Activated T-cell treated with anti-CD3 and anti-CD28 coated beads, Interleukin-2, amount 50 U/mL, for 4 hours (primary cell): ENCODE data around the gene SH3BGR. TPM values are rescaled to one million over a fixed set of nuclear protein-coding genes. Genes with fewer than 3 reads are reported as not detected.

Source experiments
- ATAC-seq, 2 donors: fragments of 200-7000 bp; cut with Tn5 transposase; one replicate each; pipeline ENCODE4 v1.10.0; 2021
- DNase-seq: peaks from one replicate; pipeline ENCODE4 v3.0.0-alpha.2; 2020
- H3K27me3 Mint-ChIP-seq: one replicate; pipeline ENCODE4 v1.8.0; 2021; ENCODE audit warnings: low read depth, mixed read lengths
- H3K36me3 Mint-ChIP-seq: one replicate; pipeline ENCODE4 v1.8.0; 2022; ENCODE audit warnings: mixed read lengths; ENCODE audit not compliant: insufficient read depth
- H3K4me1 Mint-ChIP-seq: one replicate; pipeline ENCODE4 v1.8.0; 2021; ENCODE audit warnings: low read depth, mixed read lengths
- H3K4me3 Mint-ChIP-seq: one replicate; pipeline ENCODE4 v1.8.0; 2021; ENCODE audit warnings: mild to moderate bottlenecking, moderate library complexity, mixed read lengths
- H3K9me3 Mint-ChIP-seq: one replicate; pipeline ENCODE4 v1.8.0; 2021; ENCODE audit warnings: mixed read lengths
- total RNA-seq, 3 donors: library from RNA; stranded (reverse); gene quantifications; one replicate each; pipeline ENCODE4 v1.2.1, GENCODE V29; 2021

SH3BGR gene
- total RNA-seq, 3 donors from 2014 or later = 2.0 to 2.5 (median 2.1) TPM

DNA sequence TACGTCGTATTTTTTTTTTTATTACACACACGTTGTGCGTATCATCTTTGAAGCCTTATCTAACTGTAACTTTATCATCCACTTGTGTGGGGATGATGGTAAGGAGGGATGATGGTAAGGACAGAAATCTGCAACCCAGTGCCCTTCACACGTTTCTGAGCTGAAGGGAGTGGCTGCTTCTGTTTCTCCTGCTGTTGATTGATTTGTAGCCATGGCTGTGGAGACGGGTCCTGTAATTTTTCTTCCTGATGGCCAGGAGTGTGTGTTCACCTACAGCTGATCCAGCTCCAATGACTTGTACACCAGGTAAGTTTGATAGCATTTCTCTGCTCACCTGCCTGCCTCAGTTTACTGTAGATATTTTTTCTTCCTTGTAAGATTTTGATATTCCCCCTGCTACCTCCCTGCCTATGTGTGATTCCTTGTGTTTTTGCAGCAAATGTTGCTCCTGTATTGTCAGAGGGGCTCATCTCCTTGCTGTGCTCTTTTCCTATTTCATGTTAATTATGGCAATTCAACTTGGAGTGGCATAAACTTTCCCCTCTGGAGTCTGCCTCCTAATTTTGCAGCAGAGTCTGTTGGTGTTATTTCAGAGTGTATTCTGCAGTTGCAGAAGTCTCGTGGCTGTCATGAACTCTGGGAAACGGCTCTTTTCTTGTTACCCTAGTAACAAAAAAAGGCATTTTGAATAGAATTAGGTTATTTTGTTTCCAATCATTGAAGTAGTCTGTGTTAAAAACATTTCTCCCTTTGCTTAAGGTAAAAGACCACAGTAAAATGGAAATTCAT, 64.1 kb downstream of the SH3BGR start:
- Mint-ChIP-seq H3K9me3 (no peaks in the 10 kb centered on the region), H3K4me3 (no peak overlapping the region), H3K4me1 (no peaks in the 10 kb centered on the region), H3K36me3 (no peaks in the 10 kb centered on the region), H3K27me3 (peaks cover 4% of the 10 kb centered on the region)
- DNase-seq (no peak), ATAC-seq (no peak)

DNA sequence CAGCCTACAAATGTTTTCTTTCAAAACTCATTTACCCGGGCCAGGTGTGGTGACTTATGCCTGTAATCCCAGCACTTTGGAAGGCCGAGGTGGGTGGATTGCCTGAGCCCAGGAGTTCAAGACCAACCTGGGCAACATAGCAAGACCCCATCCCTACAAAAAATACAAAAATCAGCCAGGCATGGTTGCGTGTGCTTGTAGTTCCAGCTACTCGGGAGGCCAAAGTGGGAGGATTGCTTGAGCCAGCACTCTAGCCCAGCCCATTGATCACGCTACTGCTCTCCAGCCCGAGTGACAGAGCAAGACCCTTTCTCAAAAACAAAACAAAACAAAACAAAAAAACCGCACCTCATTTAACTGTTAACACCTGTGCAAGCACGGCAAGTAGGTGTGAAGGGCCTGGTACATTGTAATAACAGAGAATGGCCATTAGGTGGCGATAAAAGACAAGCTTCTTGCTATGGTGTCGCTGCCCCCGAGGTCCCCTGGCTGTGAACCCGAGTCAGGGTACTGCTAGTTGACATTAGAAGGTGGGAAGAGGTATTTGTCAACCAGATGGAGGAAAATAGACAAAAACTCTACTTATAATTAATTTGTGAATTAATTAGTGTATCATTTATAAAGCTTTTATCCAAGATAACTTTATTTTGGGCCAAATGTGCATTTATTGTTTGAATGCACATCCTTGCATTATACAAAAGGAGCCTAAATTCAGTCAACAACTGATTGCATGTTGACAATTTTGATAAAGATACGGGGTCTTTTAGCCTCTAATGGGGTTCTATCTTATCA, 66.5 kb downstream of the SH3BGR start:
- peak; percentile 29 for DNase-seq
- no peaks in the 10 kb centered on the region for H3K4me1 Mint-ChIP-seq
- H3K4me3 Mint-ChIP-seq = no peak overlapping the region
- H3K9me3 Mint-ChIP-seq = no peaks in the 10 kb centered on the region
- H3K27me3 Mint-ChIP-seq = peaks cover 4% of the 10 kb centered on the region
- H3K36me3 Mint-ChIP-seq = no peaks in the 10 kb centered on the region
- ATAC-seq = peak; percentile 60 to 67

DNA sequence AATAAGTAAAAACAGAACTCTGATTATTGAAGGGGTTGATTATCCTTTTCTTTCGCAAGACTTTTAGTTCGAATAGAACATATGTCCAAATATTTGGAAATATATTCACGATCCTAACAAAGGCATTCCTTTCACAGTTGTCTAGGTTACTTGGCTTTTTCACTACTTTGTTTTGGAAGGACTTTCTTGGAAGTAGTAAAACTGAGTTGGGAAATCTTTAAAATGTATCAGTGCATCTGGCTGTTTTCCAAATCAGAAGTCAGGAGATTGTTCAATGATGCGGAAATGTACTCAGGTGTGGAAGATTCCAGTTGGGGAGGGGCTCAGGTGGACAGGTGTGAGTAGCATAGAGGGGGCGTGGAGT, 67.1 kb downstream of the SH3BGR start:
- H3K27me3 Mint-ChIP-seq = peaks cover 4% of the 10 kb centered on the region
- no peaks in the 10 kb centered on the region for H3K36me3 Mint-ChIP-seq
- ATAC-seq (no peak), DNase-seq (no peak)
- H3K4me3 Mint-ChIP-seq = no peak overlapping the region
- no peaks in the 10 kb centered on the region for H3K9me3 Mint-ChIP-seq
- H3K4me1 Mint-ChIP-seq = no peaks in the 10 kb centered on the region

DNA sequence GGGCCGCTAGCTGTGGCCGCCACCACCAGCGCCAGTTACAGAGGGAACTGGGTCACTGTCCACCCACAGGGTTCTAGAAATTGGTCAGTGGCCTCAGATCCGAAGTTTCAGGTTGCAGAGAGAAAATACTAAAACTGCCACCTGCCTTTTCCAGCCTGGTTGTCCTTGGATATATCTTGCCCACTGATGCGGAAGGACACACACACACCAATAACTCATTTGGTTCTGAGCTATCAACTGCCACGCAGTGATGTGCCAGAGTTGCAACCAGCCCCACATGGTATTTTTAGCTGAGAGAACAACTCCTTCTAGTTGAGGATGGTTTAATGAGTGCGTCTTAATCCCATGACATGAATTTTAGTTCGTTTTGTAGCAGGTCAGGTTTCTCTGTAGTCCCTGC, 68.1 kb downstream of the SH3BGR start:
- H3K9me3 Mint-ChIP-seq = no peaks in the 10 kb centered on the region
- ATAC-seq = no peak
- no peak overlapping the region for H3K4me3 Mint-ChIP-seq
- peaks cover 4% of the 10 kb centered on the region for H3K27me3 Mint-ChIP-seq
- no peaks in the 10 kb centered on the region for H3K4me1 Mint-ChIP-seq
- no peaks in the 10 kb centered on the region for H3K36me3 Mint-ChIP-seq
- no peak for DNase-seq

DNA sequence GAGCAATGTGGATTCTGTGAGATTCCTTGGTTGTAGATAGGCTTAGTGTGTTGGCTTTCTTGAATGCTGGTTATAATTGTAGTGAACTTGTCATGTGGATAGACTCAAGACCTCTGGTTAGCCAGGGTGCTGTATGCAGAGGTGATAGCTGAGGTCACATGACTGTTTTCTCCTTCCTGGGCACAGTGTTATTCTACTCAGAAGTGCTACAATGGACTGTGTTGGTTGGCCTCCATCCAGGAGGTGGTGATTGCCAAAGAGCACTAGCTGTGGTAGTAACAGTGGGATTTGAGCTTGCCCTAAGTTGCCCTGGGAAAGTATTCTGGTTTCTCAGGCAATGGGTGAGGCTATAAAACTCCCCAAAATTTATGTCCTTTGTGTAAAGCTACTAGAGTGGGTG, 71.6 kb downstream of the SH3BGR start:
- no peaks in the 10 kb centered on the region for H3K36me3 Mint-ChIP-seq
- DNase-seq (no peak), ATAC-seq (no peak)
- H3K27me3 Mint-ChIP-seq = peaks cover 15% of the 10 kb centered on the region
- H3K4me3 Mint-ChIP-seq = no peak overlapping the region
- no peaks in the 10 kb centered on the region for H3K4me1 Mint-ChIP-seq
- H3K9me3 Mint-ChIP-seq = no peaks in the 10 kb centered on the region

DNA sequence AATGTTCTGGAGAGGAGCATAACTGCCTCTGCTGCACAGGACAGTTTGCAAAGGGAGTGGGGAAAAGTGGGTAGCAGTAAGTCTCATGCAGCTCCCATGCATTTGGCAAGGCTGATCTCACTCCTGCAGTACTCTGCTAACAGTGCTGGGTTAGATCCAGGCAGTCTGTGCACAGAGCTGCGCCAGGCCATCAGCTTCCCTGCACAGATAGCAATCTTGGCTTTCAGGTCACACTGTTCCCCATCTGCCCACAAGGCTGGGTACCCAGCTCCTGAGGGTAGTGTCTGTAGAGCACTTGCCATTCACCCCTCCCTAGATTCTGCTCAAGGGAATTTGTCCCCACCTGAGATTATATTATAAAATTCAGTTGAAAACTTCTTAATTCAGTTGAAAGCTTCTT, 72.1 kb downstream of the SH3BGR start:
- Mint-ChIP-seq H3K27me3 (peaks cover 14% of the 10 kb centered on the region), H3K36me3 (no peaks in the 10 kb centered on the region), H3K4me1 (no peaks in the 10 kb centered on the region), H3K4me3 (no peak overlapping the region), H3K9me3 (no peaks in the 10 kb centered on the region)
- ATAC-seq (no peak), DNase-seq (no peak)

DNA sequence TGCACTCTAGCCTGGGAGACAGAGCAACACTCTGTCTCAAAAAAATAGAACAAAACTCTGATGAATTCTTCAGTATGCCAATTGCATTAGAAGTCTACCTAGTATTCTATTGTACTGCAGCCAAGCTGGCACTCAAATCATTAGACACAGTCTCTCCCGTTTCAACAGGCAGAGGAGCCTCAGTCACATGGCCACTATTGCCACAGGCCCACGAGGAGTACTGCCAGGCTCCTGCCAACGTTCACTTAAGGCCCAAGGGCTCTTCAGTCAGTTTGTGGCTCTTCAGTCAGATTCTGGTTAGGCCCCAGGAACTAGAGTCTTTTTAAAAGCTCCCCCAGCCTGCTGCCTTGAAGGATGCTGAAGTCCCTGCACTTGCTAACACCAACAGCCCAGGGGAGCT, 73.4 kb downstream of the SH3BGR start:
- H3K4me1 Mint-ChIP-seq = no peaks in the 10 kb centered on the region

DNA sequence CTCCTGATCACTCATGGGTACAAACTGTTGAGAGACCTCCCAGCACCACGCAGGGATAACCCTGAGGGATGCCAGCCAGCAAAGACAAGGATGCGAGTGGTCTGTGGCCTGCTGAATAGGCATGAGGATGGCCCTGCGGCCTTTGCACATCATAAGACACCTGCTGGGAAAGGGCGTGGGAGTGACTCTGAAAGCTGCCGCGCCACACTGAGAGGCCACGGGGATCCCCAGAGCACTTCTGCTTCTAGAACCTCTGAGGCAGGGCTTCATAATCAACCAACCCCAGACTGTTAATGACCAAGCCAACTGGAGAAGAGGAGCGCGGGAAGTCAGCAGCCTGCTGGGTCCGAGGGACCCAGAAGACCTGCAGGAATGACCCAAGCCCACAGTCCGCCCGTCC, 73.8 kb downstream of the SH3BGR start:
- Mint-ChIP-seq H3K27me3 (peaks cover 16% of the 10 kb centered on the region), H3K4me1 (no peaks in the 10 kb centered on the region), H3K9me3 (no peaks in the 10 kb centered on the region), H3K4me3 (no peak overlapping the region), H3K36me3 (no peaks in the 10 kb centered on the region)
- ATAC-seq (no peak), DNase-seq (no peak)

More for the DNA sequence above, 73.4 kb downstream of the SH3BGR start:
- DNase-seq = no peak
- no peak for ATAC-seq
- Mint-ChIP-seq H3K9me3 (no peaks in the 10 kb centered on the region), H3K36me3 (no peaks in the 10 kb centered on the region), H3K27me3 (peaks cover 16% of the 10 kb centered on the region), H3K4me3 (no peak overlapping the region)

DNA sequence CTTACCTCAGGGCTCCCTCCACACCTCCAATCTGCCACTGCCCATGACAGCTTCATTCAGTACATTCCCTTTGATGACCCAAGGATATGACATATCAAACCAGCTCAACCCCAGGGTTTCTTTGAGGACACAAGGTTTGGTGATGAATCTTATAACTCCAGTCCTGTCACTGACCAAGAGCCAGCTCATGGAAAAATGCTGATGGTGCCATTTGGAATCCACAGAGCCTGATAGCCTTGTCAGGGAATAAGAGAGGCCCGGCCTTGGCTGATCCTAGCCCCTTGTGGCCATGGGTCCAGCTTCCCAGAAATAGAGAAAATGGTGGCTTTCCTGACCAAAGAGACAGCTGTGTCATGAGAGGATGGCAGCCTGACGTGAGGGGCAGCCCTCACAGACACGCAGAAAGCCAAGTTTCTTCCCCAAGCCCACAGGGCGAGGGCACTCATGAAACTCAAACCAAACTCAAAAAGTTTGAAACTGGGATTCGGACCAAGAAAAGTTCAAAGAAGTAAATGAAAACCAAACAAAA, 75.4 kb downstream of the SH3BGR start:
- Mint-ChIP-seq H3K9me3 (no peaks in the 10 kb centered on the region), H3K27me3 (peaks cover 18% of the 10 kb centered on the region), H3K4me3 (no peak overlapping the region), H3K36me3 (no peaks in the 10 kb centered on the region), H3K4me1 (no peaks in the 10 kb centered on the region)
- no peak for ATAC-seq
- no peak for DNase-seq

DNA sequence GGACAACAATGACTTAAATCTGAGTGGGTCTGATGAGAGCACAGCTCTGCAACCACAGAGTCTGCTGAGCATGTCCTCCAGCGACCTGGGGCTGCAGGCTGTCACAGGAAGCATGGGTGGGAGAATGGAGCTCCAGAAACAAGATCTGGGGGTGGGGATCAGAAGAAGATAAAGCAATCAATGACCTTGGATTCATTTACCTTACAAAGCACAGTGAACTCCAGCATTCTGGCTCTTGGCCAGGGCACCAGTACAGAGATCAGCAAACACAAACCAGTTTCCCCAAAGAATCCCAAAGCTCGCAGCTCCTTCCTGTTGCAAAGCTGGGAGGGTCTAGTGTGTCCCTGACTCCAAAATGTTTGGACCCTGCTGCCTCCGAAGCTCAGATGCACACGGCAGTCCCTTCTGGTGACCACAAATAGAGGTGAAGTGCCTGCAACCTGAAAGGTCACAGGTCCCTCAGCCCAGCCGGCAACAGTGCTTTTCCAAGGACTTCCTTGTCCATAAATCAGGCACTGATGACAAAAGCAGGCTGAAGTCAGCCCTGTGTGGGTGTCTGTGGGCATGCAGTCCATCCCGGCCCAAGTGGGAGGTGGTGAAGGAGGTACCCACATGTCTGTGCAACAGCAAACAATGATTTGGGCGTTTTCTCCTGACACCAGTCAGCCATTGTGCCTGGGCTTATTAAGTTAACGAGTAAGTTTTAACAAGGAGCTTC, 76.1 kb downstream of the SH3BGR start:
- H3K36me3 Mint-ChIP-seq = no peaks in the 10 kb centered on the region
- DNase-seq (no peak), ATAC-seq (no peak)
- H3K4me3 Mint-ChIP-seq = no peak overlapping the region
- H3K9me3 Mint-ChIP-seq = no peaks in the 10 kb centered on the region
- peaks cover 18% of the 10 kb centered on the region for H3K27me3 Mint-ChIP-seq
- no peaks in the 10 kb centered on the region for H3K4me1 Mint-ChIP-seq

DNA sequence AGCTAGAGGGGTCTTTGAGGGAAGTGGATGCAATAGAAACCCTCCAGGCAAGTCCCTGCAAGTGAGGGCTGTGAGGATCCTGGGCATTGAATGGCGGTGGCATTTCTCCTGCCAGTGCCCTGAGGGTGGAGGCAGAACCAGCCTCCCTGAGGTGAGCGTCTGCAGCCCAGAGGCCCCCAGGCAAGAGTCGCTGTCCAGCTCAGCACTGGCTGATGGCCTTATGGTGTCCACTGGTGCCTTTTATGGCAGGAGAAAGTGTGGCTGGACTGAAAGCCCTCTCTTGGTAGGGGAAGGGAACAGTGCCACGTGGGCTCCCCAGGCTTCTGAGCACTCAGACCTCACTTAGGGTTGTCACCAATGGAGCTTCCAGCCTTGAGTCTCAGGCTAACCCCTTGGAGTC, 77.3 kb downstream of the SH3BGR start:
- H3K27me3 Mint-ChIP-seq = peaks cover 18% of the 10 kb centered on the region
- no peak for ATAC-seq
- H3K4me1 Mint-ChIP-seq = no peaks in the 10 kb centered on the region
- no peaks in the 10 kb centered on the region for H3K36me3 Mint-ChIP-seq
- H3K9me3 Mint-ChIP-seq = no peaks in the 10 kb centered on the region
- no peak overlapping the region for H3K4me3 Mint-ChIP-seq
- DNase-seq = no peak

DNA sequence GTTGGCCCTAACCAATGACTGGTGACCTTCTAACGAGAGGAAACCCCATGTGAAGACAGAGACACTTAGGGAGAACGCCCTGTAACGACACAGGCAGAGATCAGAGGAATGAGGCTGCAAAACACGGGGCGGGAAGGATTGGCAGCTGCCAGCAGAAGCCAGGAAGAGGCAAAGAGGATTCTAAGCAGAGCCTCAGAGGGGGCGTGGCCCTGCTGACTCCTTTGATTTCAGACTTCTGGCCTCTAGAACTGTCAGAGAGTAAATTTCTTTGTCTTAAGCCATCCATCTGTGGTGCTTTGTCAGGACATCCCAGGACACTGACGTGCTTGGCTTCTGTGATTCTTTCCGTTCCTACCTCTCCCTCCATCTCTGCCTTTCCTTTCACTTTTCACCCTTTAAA, 79.3 kb downstream of the SH3BGR start:
- ATAC-seq (no peak), DNase-seq (no peak)
- Mint-ChIP-seq H3K9me3 (no peaks in the 10 kb centered on the region), H3K4me1 (no peaks in the 10 kb centered on the region), H3K27me3 (peaks cover 29% of the 10 kb centered on the region), H3K4me3 (no peak overlapping the region), H3K36me3 (no peaks in the 10 kb centered on the region)

DNA sequence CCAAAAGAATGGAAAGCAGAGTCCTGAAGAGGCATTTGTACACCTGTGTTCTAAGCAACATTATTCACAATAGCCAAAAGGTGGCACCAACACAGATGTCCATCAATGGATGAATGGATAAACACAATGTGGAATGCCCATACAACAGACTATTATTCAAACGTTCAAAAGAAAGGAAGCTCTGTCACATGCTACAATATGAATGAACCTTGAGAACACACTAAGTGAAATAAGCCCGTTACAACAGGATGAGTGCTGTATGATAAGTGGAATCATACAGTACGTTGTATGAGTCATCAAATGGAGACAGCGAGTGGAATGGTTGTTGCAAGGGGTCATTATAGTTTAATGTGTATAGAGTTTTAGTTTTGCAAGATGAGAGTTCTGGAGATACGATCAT, 80.1 kb downstream of the SH3BGR start:
- no peaks in the 10 kb centered on the region for H3K9me3 Mint-ChIP-seq
- H3K27me3 Mint-ChIP-seq = peaks cover 25% of the 10 kb centered on the region
- no peak for ATAC-seq
- H3K36me3 Mint-ChIP-seq = no peaks in the 10 kb centered on the region
- DNase-seq = no peak
- no peak overlapping the region for H3K4me3 Mint-ChIP-seq
- H3K4me1 Mint-ChIP-seq = no peaks in the 10 kb centered on the region

DNA sequence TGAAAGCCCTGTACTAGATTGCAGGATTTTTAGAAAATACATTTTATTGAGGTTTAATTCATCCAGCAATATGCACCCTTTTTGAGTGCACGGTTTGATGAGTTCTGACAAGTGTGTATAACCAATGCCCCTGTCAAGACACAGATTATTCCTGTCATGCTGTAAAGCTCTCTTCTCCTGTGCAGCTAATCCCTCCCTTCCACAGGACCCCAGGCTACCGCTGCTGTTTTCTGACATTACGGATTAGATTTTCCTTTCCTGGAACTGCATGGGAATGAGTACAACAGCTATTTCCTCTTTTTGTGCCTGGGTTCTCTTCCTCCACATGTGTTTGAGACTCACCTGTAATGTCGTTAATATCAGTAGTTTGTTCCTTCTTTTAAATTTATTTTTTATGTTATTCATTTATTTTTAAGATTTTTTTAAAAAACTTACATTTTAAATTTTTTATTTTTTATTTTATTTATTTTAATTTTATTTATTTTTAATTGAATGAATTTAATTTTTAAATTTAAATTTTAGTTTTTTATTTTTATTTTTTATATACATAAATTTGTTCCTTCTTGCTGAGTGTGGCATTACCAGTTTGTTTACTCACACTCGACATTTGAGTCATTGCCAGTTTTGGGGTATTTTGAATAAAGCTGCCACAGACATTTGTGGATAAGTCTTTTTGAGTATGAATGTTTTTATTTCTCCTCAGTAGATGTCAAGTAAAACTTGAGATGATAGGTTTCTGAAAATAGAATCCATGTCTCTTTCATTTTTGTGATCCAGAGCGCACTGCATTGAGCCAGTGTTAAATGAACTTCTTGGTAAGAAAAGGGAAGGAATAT, 82.0 kb downstream of the SH3BGR start:
- Mint-ChIP-seq H3K9me3 (no peaks in the 10 kb centered on the region), H3K4me1 (no peaks in the 10 kb centered on the region), H3K4me3 (no peak overlapping the region), H3K36me3 (no peaks in the 10 kb centered on the region), H3K27me3 (peaks cover 19% of the 10 kb centered on the region)
- ATAC-seq (no peak), DNase-seq (no peak)
